Amniotic stem cell (primary cell): ENCODE measurements around the gene CCNG2.

ENCODE experiments used
- DNase-seq: peaks from one replicate; lab custom pipeline; 2025; lab: John Stamatoyannopoulos, UW

Gene CCNG2

GRCh38 chr4:77147079-77147782 lies 9.8 kb upstream of the CCNG2 start:
- DNase-seq, result no peak

GRCh38 chr4:77148078-77148477 lies 8.9 kb upstream of the CCNG2 start:
- no peak for DNase-seq

GRCh38 chr4:77149789-77150188 lies 7.2 kb upstream of the CCNG2 start:
- no peak for DNase-seq

GRCh38 chr4:77151241-77151640 lies 5.8 kb upstream of the CCNG2 start:
- DNase-seq, result no peak

- DNase-seq, result no peak
Observed at GRCh38 chr4:77152421-77152820, 4.6 kb upstream of the CCNG2 start.

GRCh38 chr4:77153006-77153405 lies 4.0 kb upstream of the CCNG2 start:
- DNase-seq, result no peak

- no peak for DNase-seq
Observed at GRCh38 chr4:77154065-77154464, 2.9 kb upstream of the CCNG2 start.

GRCh38 chr4:77154761-77155499 lies 2.1 kb upstream of the CCNG2 start:
- DNase-seq, result no peak

- no peak for DNase-seq
Observed at GRCh38 chr4:77155631-77156452, 1.2 kb upstream of the CCNG2 start.

GRCh38 chr4:77156533-77156911 lies 485 bp upstream of the CCNG2 start:
- DNase-seq, result peak; percentile 97

- DNase-seq, result peak; percentile 80
Observed at GRCh38 chr4:77157859-77158486, 966 bp downstream of the CCNG2 start.

- no peak for DNase-seq
Observed at GRCh38 chr4:77158487-77158861, 1.5 kb downstream of the CCNG2 start.

GRCh38 chr4:77159806-77160205 lies 2.8 kb downstream of the CCNG2 start:
- no peak for DNase-seq

GRCh38 chr4:77163641-77164040 lies 6.6 kb downstream of the CCNG2 start:
- no peak for DNase-seq

- DNase-seq, result no peak
Observed at GRCh38 chr4:77167173-77167572, 10.2 kb downstream of the CCNG2 start.

- no peak for DNase-seq
Observed at GRCh38 chr4:77167866-77168265, 10.9 kb downstream of the CCNG2 start.

- DNase-seq, result no peak
Observed at GRCh38 chr4:77169481-77169880, 12.5 kb downstream of the CCNG2 start.

GRCh38 chr4:77170926-77171325 lies 13.9 kb downstream of the CCNG2 start:
- no peak for DNase-seq

GRCh38 chr4:77172336-77172735 lies 15.3 kb downstream of the CCNG2 start:
- peak; percentile 37 for DNase-seq

- DNase-seq, result no peak
Observed at GRCh38 chr4:77174426-77174825, 17.4 kb downstream of the CCNG2 start.

- no peak for DNase-seq
Observed at GRCh38 chr4:77175201-77175611, 18.2 kb downstream of the CCNG2 start.

GRCh38 chr4:77176640-77177039 lies 19.6 kb downstream of the CCNG2 start:
- no peak for DNase-seq
